ENCODE data around the gene PAMR1.
"Not testable (repeated sequence)": the region's sequence is repeated elsewhere in the genome, so short reads cannot be mapped to it uniquely, and the experiment has no call there.

GRCh38 chr11:35522091-35522490 lies 3.3 kb downstream of the PAMR1 start:
- not testable (repeated sequence) for TF ChIP-seq EZH2 (IDR thresholded peaks at IDR 0.05; ENCODE audit: insufficient read depth, poor library complexity, severe bottlenecking); EZH2phosphoT487 (IDR thresholded peaks at IDR 0.05; ENCODE audit: insufficient read depth, low read depth)
